Tibial nerve (tissue), 4 donors: ENCODE data around the gene TBC1D3I.
"Not testable (repeated sequence)": the region's sequence is repeated elsewhere in the genome, so short reads cannot be mapped to it uniquely, and the experiment has no call there.

Experiments used
- CTCF ChIP-seq, 5 experiments: fragments of 200-600 bp in 3 of 5; fragments of 450-650 bp in 2 of 5; sonication (generic) in 3 of 5; IDR thresholded peaks; one replicate each; pipeline ENCODE4 v1.5.1; 2016 to 2019; ENCODE audit warnings: antibody characterized with exemption in 5 of 5, mild to moderate bottlenecking in 3 of 5, moderate library complexity in 2 of 5
- EP300 ChIP-seq, 2 donors: sonication (generic); formaldehyde crosslinking; IDR thresholded peaks; one replicate each; pipeline ENCODE4 v1.6.1; 2017; ENCODE audit warnings: antibody characterized with exemption in 2 of 2, mild to moderate bottlenecking in 1 of 2
- POLR2A ChIP-seq, 2 donors: fragments of 450-650 bp; IDR thresholded peaks; one replicate each; pipeline ENCODE4 v1.6.1; 2017; ENCODE audit warnings: antibody characterized with exemption in 2 of 2, mild to moderate bottlenecking in 2 of 2, moderate library complexity in 2 of 2

- TF ChIP-seq CTCF, POLR2A, EP300 (IDR thresholded peaks at IDR 0.05): not testable (repeated sequence)
Observed at GRCh38 chr17:36210439-36211211, 53.7 kb downstream of the TBC1D3I start, which contains the start of gene CCL4L2.
